ENCODE data around the gene TOR1AIP2. TPM values are rescaled to one million over a fixed set of nuclear protein-coding genes. Genes with fewer than 3 reads are reported as not detected.
A peak's percentile ranks its signal among the peaks of the same experiment; 100 is the strongest.

The TOR1AIP2 gene
- polyA plus RNA-seq, 1 experiment = 17.4 TPM

GRCh38 chr1:179917601-179918429 lies 40.2 kb upstream of the TOR1AIP2 start:
- no peak overlapping the region for H3K4me3 ChIP-seq (ENCODE audit: low read depth, low read length)
- TF ChIP-seq, protein P1, sequence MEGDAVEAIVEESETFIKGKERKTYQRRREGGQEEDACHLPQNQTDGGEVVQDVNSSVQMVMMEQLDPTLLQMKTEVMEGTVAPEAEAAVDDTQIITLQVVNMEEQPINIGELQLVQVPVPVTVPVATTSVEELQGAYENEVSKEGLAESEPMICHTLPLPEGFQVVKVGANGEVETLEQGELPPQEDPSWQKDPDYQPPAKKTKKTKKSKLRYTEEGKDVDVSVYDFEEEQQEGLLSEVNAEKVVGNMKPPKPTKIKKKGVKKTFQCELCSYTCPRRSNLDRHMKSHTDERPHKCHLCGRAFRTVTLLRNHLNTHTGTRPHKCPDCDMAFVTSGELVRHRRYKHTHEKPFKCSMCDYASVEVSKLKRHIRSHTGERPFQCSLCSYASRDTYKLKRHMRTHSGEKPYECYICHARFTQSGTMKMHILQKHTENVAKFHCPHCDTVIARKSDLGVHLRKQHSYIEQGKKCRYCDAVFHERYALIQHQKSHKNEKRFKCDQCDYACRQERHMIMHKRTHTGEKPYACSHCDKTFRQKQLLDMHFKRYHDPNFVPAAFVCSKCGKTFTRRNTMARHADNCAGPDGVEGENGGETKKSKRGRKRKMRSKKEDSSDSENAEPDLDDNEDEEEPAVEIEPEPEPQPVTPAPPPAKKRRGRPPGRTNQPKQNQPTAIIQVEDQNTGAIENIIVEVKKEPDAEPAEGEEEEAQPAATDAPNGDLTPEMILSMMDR (IDR thresholded peaks at IDR 0.05; ENCODE audit: insufficient read depth, low read depth, low read length) = no peak
- DNase-seq (ENCODE audit: low read depth) = peak; percentile 28
- ChIA-PET POLR2A (interaction anchor here (0.6 to 0.7 kb wide), 2 partner anchors 21 to 42 kb away, joined by 3 to 4 read pairs; no protein-coding TSS in a partner anchor), CTCF (no interaction called here)
- H3K36me3 ChIP-seq (ENCODE audit: control insufficient read depth, insufficient read depth, low read length) = peaks cover 2% of the 10 kb centered on the region; the same call in 1 of the 2 replicates
- no peaks in the 10 kb centered on the region for H3K27me3 ChIP-seq (ENCODE audit: control insufficient read depth, insufficient read depth, low read length)

DNA sequence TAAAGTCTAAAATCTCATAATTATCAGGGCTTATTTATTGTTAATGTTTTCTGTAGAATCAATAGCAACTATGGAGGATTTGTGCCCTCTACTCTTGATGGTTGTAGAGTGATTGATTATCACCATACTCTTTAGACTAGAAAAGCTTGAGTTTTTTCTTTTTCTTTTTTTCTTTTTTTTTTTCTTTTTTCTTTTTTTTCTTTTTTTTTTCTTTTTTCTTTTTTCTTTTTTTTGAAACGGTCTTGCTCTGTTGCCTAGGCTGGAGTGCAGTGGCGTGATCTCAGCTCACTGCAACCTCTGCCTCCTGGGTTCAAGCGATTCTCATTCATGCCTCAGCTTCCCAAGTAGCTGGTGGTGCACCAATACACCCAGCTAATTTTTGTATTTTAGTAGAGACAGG lies 34.2 kb upstream of the TOR1AIP2 start:
- Histone ChIP-seq H3K36me3 (ENCODE audit: control insufficient read depth, insufficient read depth, low read length) (peaks cover 3% of the 10 kb centered on the region), H3K27me3 (ENCODE audit: control insufficient read depth, insufficient read depth, low read length) (no peaks in the 10 kb centered on the region), H3K4me3 (ENCODE audit: low read depth, low read length) (no peak overlapping the region)
- ChIA-PET POLR2A (interaction anchor here (0.6 kb wide), 1 partner anchor 29 kb away, joined by 4 read pairs; the partner anchor contains the start of gene TOR1AIP1), CTCF (interaction anchor here (1.0 to 2.1 kb wide), 3 partner anchors 19 to 46 kb away, joined by 3 to 8 read pairs (median 3); no protein-coding TSS in a partner anchor)
- no peak for DNase-seq (ENCODE audit: low read depth)
- TF ChIP-seq, protein P1 (IDR thresholded peaks at IDR 0.05; ENCODE audit: insufficient read depth, low read depth, low read length) = no peak

DNA sequence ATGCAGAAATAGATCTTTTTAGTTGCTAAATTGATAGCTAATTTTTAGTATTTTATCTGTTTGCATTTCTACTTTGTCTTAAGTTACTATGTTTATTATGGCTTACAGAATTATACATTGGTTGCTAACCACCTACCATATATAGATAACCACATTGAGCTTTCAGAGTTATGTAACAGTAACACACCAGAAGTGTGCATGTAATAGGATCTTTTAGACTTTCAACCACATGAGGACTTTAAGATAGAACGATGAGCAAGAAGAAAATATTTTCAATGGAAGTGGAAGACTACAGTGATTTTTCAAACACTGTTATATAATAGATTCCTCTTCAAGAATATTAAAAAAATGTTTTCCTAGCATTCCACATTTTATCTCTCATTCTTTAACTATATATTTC lies 33.3 kb upstream of the TOR1AIP2 start:
- ChIA-PET CTCF (interaction anchor here (1.0 to 2.1 kb wide), 3 partner anchors 18 to 45 kb away, joined by 3 to 8 read pairs (median 3); no protein-coding TSS in a partner anchor), POLR2A (no interaction called here)
- Histone ChIP-seq H3K27me3 (ENCODE audit: control insufficient read depth, insufficient read depth, low read length) (no peaks in the 10 kb centered on the region), H3K4me3 (ENCODE audit: low read depth, low read length) (no peak overlapping the region), H3K36me3 (ENCODE audit: control insufficient read depth, insufficient read depth, low read length) (peaks cover 3% of the 10 kb centered on the region)
- DNase-seq (ENCODE audit: low read depth) = no peak
- TF ChIP-seq, protein P1 (IDR thresholded peaks at IDR 0.05; ENCODE audit: insufficient read depth, low read depth, low read length) = no peak

- DNase-seq (ENCODE audit: low read depth) = no peak
- ChIA-PET POLR2A (no interaction called here), CTCF (interaction anchor here (1.6 kb wide), 1 partner anchor 290 kb away, joined by 3 read pairs; no protein-coding TSS in a partner anchor)
- peaks cover 9% of the 10 kb centered on the region for H3K36me3 ChIP-seq (ENCODE audit: control insufficient read depth, insufficient read depth, low read length)
- H3K27me3 ChIP-seq (ENCODE audit: control insufficient read depth, insufficient read depth, low read length) = no peaks in the 10 kb centered on the region
- H3K4me3 ChIP-seq (ENCODE audit: low read depth, low read length) = no peak overlapping the region
- TF ChIP-seq, protein P1 (IDR thresholded peaks at IDR 0.05; ENCODE audit: insufficient read depth, low read depth, low read length) = no peak
Observed at GRCh38 chr1:179889589-179889988, 12.0 kb upstream of the TOR1AIP2 start.

- H3K4me3 ChIP-seq (ENCODE audit: low read depth, low read length) = no peak overlapping the region
- H3K36me3 ChIP-seq (ENCODE audit: control insufficient read depth, insufficient read depth, low read length) = peaks cover 9% of the 10 kb centered on the region
- DNase-seq (ENCODE audit: low read depth) = no peak
- H3K27me3 ChIP-seq (ENCODE audit: control insufficient read depth, insufficient read depth, low read length) = no peaks in the 10 kb centered on the region
- CTCF ChIA-PET = interaction anchor here (0.9 to 1.6 kb wide), 5 partner anchors 9 to 293 kb away, joined by 3 to 4 read pairs (median 3); no protein-coding TSS in a partner anchor
- TF ChIP-seq, protein P1 (IDR thresholded peaks at IDR 0.05; ENCODE audit: insufficient read depth, low read depth, low read length) = no peak
- POLR2A ChIA-PET = no interaction called here
Observed at GRCh38 chr1:179888071-179888470, 10.5 kb upstream of the TOR1AIP2 start.
